Measurements from ENCODE around the gene ARAP2.

DNA sequence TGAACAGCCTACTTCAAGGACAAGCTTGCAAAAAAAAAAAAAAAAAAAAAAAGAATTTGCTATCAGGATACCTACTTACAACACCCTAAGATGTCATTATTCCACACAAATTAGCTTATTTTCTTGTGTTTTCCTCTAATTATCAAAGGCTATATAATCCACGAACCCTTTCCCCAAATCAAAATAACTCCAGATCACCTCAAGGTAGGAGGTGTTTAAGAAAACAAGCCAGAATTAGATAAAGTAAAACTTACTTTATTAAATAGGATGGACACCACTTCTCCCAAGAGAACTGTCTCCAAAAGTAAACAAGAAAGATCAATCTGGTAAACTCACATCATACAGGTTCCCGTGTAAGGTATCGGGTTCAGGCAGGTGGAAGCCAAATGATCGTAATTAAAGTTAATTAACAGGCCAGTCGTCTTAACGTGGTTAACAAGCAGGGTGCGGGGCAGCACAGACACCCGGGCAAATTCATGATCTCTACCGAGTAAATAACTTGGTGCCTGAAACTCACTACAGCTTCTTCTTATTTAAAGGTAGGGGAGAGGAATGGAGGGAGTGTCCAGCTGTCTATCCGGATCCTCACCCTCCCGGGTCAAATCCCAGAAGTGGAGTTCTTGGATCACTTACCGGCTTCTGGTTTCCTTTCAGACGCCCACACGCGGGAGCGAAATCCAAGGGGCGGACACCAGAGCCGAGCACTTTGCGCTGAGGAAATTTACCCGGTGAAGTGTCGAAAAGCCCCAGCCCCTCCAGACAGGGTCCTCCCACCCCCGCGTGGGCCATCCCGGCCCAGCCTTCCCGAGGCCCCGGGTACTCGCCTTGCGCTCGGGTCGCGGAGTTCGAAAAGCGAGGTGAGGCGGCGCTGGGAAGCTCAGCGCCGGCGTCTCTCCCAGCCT is 708 bp downstream of the ARAP2 start:
- TF ChIP-seq, protein P1, sequence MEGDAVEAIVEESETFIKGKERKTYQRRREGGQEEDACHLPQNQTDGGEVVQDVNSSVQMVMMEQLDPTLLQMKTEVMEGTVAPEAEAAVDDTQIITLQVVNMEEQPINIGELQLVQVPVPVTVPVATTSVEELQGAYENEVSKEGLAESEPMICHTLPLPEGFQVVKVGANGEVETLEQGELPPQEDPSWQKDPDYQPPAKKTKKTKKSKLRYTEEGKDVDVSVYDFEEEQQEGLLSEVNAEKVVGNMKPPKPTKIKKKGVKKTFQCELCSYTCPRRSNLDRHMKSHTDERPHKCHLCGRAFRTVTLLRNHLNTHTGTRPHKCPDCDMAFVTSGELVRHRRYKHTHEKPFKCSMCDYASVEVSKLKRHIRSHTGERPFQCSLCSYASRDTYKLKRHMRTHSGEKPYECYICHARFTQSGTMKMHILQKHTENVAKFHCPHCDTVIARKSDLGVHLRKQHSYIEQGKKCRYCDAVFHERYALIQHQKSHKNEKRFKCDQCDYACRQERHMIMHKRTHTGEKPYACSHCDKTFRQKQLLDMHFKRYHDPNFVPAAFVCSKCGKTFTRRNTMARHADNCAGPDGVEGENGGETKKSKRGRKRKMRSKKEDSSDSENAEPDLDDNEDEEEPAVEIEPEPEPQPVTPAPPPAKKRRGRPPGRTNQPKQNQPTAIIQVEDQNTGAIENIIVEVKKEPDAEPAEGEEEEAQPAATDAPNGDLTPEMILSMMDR (IDR thresholded peaks at IDR 0.05), result no peak
- no peak for TF ChIP-seq POLR2A (IDR thresholded peaks at IDR 0.05)

Measured in lower leg skin (tissue), 3 donors.